Measurements from ENCODE around the gene HOXB9.
A peak's percentile ranks its signal among the peaks of the same experiment; 100 is the strongest.

Gene HOXB9

GRCh38 chr17:48632579-48633265, 6.6 kb upstream of the HOXB9 start:
- TF ChIP-seq ZNF274 (IDR thresholded peaks at IDR 0.05; ENCODE audit: low read depth, low read length), result no peak
- H3K4me3 ChIP-seq (ENCODE audit: low read length), result no peak overlapping the region

GRCh38 chr17:48631693-48632578, 5.8 kb upstream of the HOXB9 start:
- no peak overlapping the region for H3K4me3 ChIP-seq (ENCODE audit: low read length)
- no peak for TF ChIP-seq ZNF274 (IDR thresholded peaks at IDR 0.05; ENCODE audit: low read depth, low read length)

- no peak for TF ChIP-seq ZNF274 (IDR thresholded peaks at IDR 0.05; ENCODE audit: low read depth, low read length)
- no peak overlapping the region for H3K4me3 ChIP-seq (ENCODE audit: low read length)
Observed at GRCh38 chr17:48630925-48631692, 5.0 kb upstream of the HOXB9 start.

GRCh38 chr17:48630009-48630924, 4.1 kb upstream of the HOXB9 start:
- TF ChIP-seq ZNF274 (IDR thresholded peaks at IDR 0.05; ENCODE audit: low read depth, low read length), result no peak
- H3K4me3 ChIP-seq (ENCODE audit: low read length), result no peak overlapping the region

- no peak for TF ChIP-seq ZNF274 (IDR thresholded peaks at IDR 0.05; ENCODE audit: low read depth, low read length)
- no peak overlapping the region for H3K4me3 ChIP-seq (ENCODE audit: low read length)
Observed at GRCh38 chr17:48629411-48629759, 3.2 kb upstream of the HOXB9 start.

- no peak for TF ChIP-seq ZNF274 (IDR thresholded peaks at IDR 0.05; ENCODE audit: low read depth, low read length)
- H3K4me3 ChIP-seq (ENCODE audit: low read length), result no peak overlapping the region
Observed at GRCh38 chr17:48628649-48629410, 2.7 kb upstream of the HOXB9 start.

GRCh38 chr17:48627623-48628521, 1.7 kb upstream of the HOXB9 start:
- TF ChIP-seq ZNF274 (IDR thresholded peaks at IDR 0.05; ENCODE audit: low read depth, low read length), result no peak
- H3K4me3 ChIP-seq (ENCODE audit: low read length), result no peak overlapping the region

- no peak overlapping the region for H3K4me3 ChIP-seq (ENCODE audit: low read length)
- TF ChIP-seq ZNF274 (IDR thresholded peaks at IDR 0.05; ENCODE audit: low read depth, low read length), result no peak
Observed at GRCh38 chr17:48627118-48627597, 1.0 kb upstream of the HOXB9 start.

- peak overlapping the region; percentile 54 for H3K4me3 ChIP-seq (ENCODE audit: low read length)
- TF ChIP-seq ZNF274 (IDR thresholded peaks at IDR 0.05; ENCODE audit: low read depth, low read length), result no peak
Observed at GRCh38 chr17:48625495-48626244, 488 bp downstream of the HOXB9 start.

GRCh38 chr17:48624544-48625494, 1.3 kb downstream of the HOXB9 start:
- peak overlapping the region; percentile 54 for H3K4me3 ChIP-seq (ENCODE audit: low read length)
- TF ChIP-seq ZNF274 (IDR thresholded peaks at IDR 0.05; ENCODE audit: low read depth, low read length), result no peak
